A549 (cell line): ENCODE measurements around the gene SYT3. TPM values are rescaled to one million over a fixed set of nuclear protein-coding genes. Genes with fewer than 3 reads are reported as not detected.
"Not testable (repeated sequence)": the region's sequence is repeated elsewhere in the genome, so short reads cannot be mapped to it uniquely, and the experiment has no call there.

Experiments used
- ATAC-seq, 2 experiments: fragments of 200-7000 bp in 1 of 2; fragments of >200 bp in 1 of 2; cut with Nextera tagmentation in 1 of 2; cut with Tn5 transposase in 1 of 2; 3 replicates each; pipeline versions ENCODE4 v1.8.0 to v1.9.1; 2018 to 2020; ENCODE audit warnings: mild to moderate bottlenecking in 1 of 2, moderate library complexity in 1 of 2
- CTCF ChIA-PET: fragments of 300-600 bp; sonication (Branson Sonifier 250); formaldehyde crosslinking; extraction: SDS; loops from one replicate; lab custom pipeline; 2021; ENCODE audit warnings: antibody characterized with exemption, inconsistent platforms; lab: Yijun Ruan, JAX
- POLR2A ChIA-PET: fragments of 350-600 bp; formaldehyde crosslinking; extraction: SDS; loops from one replicate; lab custom pipeline; 2021; ENCODE audit warnings: antibody characterized with exemption, inconsistent platforms; lab: Yijun Ruan, JAX
- DNase-seq, 2 experiments: peaks; one replicate each; pipeline versions ENCODE4 v3.0.0 to v3.0.0-alpha.2; 2011 to 2016; ENCODE audit warnings: low read depth in 1 of 2, low spot score in 1 of 2
- FAIRE-seq: peaks from 2 replicates; lab custom pipeline; 2011; peaks lifted over from hg19 to GRCh38; lab: Jason Lieb, UNC
- H3K27ac ChIP-seq, 2 experiments: fragments of >200 bp; sonication (Bioruptor Twin); formaldehyde crosslinking; 3 replicates each; pipeline ENCODE4 v1.5.1; 2016 to 2017
- H3K4me1 ChIP-seq: fragments of >200 bp; sonication (Bioruptor Twin); formaldehyde crosslinking; 3 replicates; pipeline ENCODE4 v1.6.1; 2016
- H3K4me2 ChIP-seq: fragments of >200 bp; sonication (Bioruptor Twin); formaldehyde crosslinking; 3 replicates; pipeline ENCODE4 v1.6.1; 2016
- H3K4me3 ChIP-seq: fragments of >200 bp; sonication (Bioruptor Twin); formaldehyde crosslinking; 3 replicates; pipeline ENCODE4 v1.5.1; 2016
- H3K9me3 ChIP-seq: fragments of >200 bp; sonication (Bioruptor Twin); formaldehyde crosslinking; 3 replicates; pipeline ENCODE4 v1.6.1; 2016
- BCL3 ChIP-seq: fragments of >200 bp; sonication (Bioruptor Twin); formaldehyde crosslinking; IDR thresholded peaks from 3 replicates; pipeline ENCODE4 v1.6.1; 2016
- CEBPB ChIP-seq, 2 experiments: fragments of >200 bp in 1 of 2; sonication (Bioruptor Twin) in 1 of 2; formaldehyde crosslinking in 1 of 2; IDR thresholded peaks; 2 replicates each; pipeline ENCODE4 v1.6.1; 2012 to 2016
- CHD2 ChIP-seq: fragments of 150-350 bp; IDR thresholded peaks from 2 replicates; pipeline ENCODE4 v1.6.1; 2014; ENCODE audit warnings: low read length; ENCODE audit not compliant: partially characterized antibody
- EHF ChIP-seq: fragments of 250-450 bp; sonication (Bioruptor Pico); IDR thresholded peaks from 2 replicates; pipeline ENCODE4 v1.5.0; 2020; ENCODE audit warnings: mild to moderate bottlenecking
- EHMT2 ChIP-seq: fragments of 200-600 bp; sonication (generic); IDR thresholded peaks from 2 replicates; pipeline ENCODE4 v1.6.1; 2016; ENCODE audit warnings: antibody characterized with exemption, low read depth, mild to moderate bottlenecking, moderate library complexity
- FOSL2 ChIP-seq, 2 experiments: fragments of 450-650 bp in 1 of 2; fragments of >200 bp in 1 of 2; sonication (Bioruptor Twin) in 1 of 2; formaldehyde crosslinking; IDR thresholded peaks; 2 replicates each; pipeline versions ENCODE4 v1.5.0 to v1.6.1; 2016 to 2020; ENCODE audit warnings: mild to moderate bottlenecking in 1 of 2, moderate library complexity in 1 of 2
- HDAC2 ChIP-seq: fragments of 200-600 bp; sonication (generic); IDR thresholded peaks from 2 replicates; pipeline ENCODE4 v1.6.1; 2016
- HOXB5 ChIP-seq: fragments of 250-450 bp; sonication (Bioruptor Pico); IDR thresholded peaks from 2 replicates; pipeline ENCODE4 v1.5.0; 2020; ENCODE audit warnings: mild to moderate bottlenecking, moderate library complexity
- JUNB ChIP-seq: fragments of >200 bp; sonication (Bioruptor Twin); formaldehyde crosslinking; IDR thresholded peaks from 2 replicates; pipeline ENCODE4 v1.6.1; 2016
- MAX ChIP-seq: IDR thresholded peaks from 2 replicates; pipeline ENCODE4 v1.6.1; 2012
- NR3C1 ChIP-seq: fragments of >200 bp; sonication (Bioruptor Twin); formaldehyde crosslinking; IDR thresholded peaks from 3 replicates; pipeline ENCODE4 v1.6.1; 2017
- RFX5 ChIP-seq: fragments of 450-650 bp; IDR thresholded peaks from 2 replicates; pipeline ENCODE4 v1.7.1; 2014; ENCODE audit warnings: antibody characterized with exemption, mild to moderate bottlenecking, moderate library complexity
- ZFP36 ChIP-seq: fragments of 450-650 bp; IDR thresholded peaks from 2 replicates; pipeline ENCODE4 v1.6.1; 2014; ENCODE audit warnings: borderline replicate concordance; ENCODE audit not compliant: partially characterized antibody
- ZSCAN20 ChIP-seq: fragments of 250-450 bp; sonication (Bioruptor Pico); IDR thresholded peaks from 2 replicates; pipeline ENCODE4 v1.8.0; 2022; ENCODE audit warnings: mild to moderate bottlenecking, moderate library complexity
- WGBS: methylation state at CpG from one replicate; pipeline ENCODE4 v1.1.6; 2017; ENCODE audit errors: missing lambda C conversion rate; 5-methylcytosine and 5-hydroxymethylcytosine counted together
- polyA plus RNA-seq, 4 experiments: library from polyadenylated mRNA; depleted of rRNA in 3 of 4; stranded (reverse); fragments of >200 nt; fragmentation: RNase III in 1 of 4; extraction: RNeasy Plus Mini Kit Qiagen cat#74134 plus additional on column Dnase treatment in 1 of 4; gene quantifications; 2 replicates in 3 of 4; 3 replicates in 1 of 4; pipeline ENCODE4 v1.2.3, GENCODE V29; 2011 to 2017
- TF ChIP-seq, protein P1 (sequence below): fragments of 200-600 bp; sonication (generic); IDR thresholded peaks from 2 replicates; pipeline ENCODE4 v1.6.1; 2016; ENCODE audit warnings: antibody characterized with exemption, mild to moderate bottlenecking, moderate library complexity

The SYT3 gene
- polyA plus RNA-seq, 2 of the 4 experiments (the other 2 are of a cell fraction), result 0.25 to 1.1 TPM

DNA sequence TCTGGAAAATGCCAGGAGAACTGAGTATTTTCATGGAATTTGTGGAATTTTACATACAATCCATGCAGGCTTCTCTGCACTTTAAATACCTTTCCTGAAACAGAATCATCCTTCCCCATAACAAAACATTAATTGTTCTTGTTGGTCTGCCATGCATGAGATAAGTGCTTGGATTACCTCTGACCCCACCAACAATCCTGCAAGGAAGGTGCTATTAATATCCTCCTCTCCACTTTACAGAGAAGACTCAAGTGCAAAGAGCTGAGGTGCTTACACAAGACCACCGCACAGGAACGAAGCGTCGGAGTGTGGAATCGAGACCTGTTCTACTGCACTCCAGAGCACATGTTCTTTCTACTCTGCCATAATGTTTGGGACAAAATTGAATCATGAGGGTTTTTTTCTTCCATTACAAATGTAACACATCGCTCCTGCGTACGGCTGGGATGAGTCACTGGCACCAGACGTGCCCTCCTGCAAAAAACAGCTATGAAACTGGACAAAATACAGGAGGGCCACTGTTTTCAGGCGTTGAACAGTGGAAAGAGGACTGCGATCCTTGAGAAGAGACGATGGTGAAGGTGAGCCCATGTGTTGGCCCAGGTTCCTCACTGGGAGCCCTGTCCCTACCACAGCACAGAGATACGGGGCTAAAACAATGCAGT lies 58.6 kb downstream of the SYT3 start:
- DNase-seq (no peak), FAIRE-seq (no peak), ATAC-seq (no peak)
- CTCF ChIA-PET, result interaction anchor here (0.6 to 1.6 kb wide), 3 partner anchors 12 to 44 kb away, joined by 3 to 4 read pairs (median 4); no protein-coding TSS in a partner anchor
- no peak overlapping the region for H3K27ac ChIP-seq
- H3K9me3 ChIP-seq, result no peaks in the 10 kb centered on the region
- no peaks in the 10 kb centered on the region for H3K4me1 ChIP-seq
- H3K4me3 ChIP-seq, result no peak overlapping the region
- 70% methylated on average over 13 of the region's 13 CpGs for WGBS
- H3K4me2 ChIP-seq, result no peak overlapping the region
- POLR2A ChIA-PET, result no interaction called here
- TF ChIP-seq RFX5 (no peak), JUNB (no peak), HDAC2 (no peak), FOSL2 (IDR thresholded peaks at IDR 0.05) (no peak), FOSL2 (CRISPR knock-in tag; IDR thresholded peaks at IDR 0.05) (peak; percentile 20; the same call in 1 of the 2 replicates)
- TF ChIP-seq, protein P1, sequence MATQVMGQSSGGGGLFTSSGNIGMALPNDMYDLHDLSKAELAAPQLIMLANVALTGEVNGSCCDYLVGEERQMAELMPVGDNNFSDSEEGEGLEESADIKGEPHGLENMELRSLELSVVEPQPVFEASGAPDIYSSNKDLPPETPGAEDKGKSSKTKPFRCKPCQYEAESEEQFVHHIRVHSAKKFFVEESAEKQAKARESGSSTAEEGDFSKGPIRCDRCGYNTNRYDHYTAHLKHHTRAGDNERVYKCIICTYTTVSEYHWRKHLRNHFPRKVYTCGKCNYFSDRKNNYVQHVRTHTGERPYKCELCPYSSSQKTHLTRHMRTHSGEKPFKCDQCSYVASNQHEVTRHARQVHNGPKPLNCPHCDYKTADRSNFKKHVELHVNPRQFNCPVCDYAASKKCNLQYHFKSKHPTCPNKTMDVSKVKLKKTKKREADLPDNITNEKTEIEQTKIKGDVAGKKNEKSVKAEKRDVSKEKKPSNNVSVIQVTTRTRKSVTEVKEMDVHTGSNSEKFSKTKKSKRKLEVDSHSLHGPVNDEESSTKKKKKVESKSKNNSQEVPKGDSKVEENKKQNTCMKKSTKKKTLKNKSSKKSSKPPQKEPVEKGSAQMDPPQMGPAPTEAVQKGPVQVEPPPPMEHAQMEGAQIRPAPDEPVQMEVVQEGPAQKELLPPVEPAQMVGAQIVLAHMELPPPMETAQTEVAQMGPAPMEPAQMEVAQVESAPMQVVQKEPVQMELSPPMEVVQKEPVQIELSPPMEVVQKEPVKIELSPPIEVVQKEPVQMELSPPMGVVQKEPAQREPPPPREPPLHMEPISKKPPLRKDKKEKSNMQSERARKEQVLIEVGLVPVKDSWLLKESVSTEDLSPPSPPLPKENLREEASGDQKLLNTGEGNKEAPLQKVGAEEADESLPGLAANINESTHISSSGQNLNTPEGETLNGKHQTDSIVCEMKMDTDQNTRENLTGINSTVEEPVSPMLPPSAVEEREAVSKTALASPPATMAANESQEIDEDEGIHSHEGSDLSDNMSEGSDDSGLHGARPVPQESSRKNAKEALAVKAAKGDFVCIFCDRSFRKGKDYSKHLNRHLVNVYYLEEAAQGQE, result no peak

DNA sequence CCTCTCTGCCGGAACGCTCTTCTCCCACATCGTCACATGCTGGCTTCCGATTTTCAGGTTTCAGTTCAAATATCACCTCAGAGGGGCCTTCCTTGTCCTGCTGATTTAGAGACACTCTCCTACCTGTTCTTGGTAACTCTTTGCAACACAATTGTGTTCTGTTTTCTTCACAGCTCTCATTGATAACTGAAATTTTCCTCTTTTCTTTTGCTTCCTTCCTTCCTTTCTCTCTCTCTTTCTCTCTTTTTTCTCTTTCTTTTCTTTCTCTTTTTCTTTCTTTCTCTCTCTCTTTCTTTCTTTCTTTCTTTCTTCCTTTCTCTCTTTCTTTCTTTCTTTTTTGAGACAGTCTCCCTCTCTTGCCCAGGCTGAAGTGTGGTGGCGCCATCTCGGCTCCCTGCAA lies 59.4 kb downstream of the SYT3 start:
- H3K9me3 ChIP-seq, result no peaks in the 10 kb centered on the region
- FAIRE-seq (no peak), ATAC-seq (no peak)
- no peaks in the 10 kb centered on the region for H3K4me1 ChIP-seq
- no peak for TF ChIP-seq ZFP36
- no peak for TF ChIP-seq NR3C1
- TF ChIP-seq MAX, result no peak
- no peak for TF ChIP-seq ZSCAN20 (CRISPR knock-in tag)
- TF ChIP-seq CEBPB (IDR thresholded peaks at IDR 0.05), result no peak
- TF ChIP-seq EHF (CRISPR knock-in tag), result no peak
- no peak for TF ChIP-seq EHMT2
- TF ChIP-seq CHD2, result no peak
- TF ChIP-seq HDAC2, result no peak
- TF ChIP-seq HOXB5 (CRISPR knock-in tag), result no peak
- no peak for TF ChIP-seq BCL3
- TF ChIP-seq, all 56 proteins: peak for 0
- no peak for DNase-seq
- ChIA-PET POLR2A (no interaction called here), CTCF (interaction anchor here (1.3 to 1.6 kb wide), 2 partner anchors 24 to 43 kb away, joined by 4 to 11 read pairs; no protein-coding TSS in a partner anchor)
- Histone ChIP-seq H3K4me3 (no peak overlapping the region), H3K4me2 (no peak overlapping the region), H3K27ac (no peak overlapping the region)
- 80% methylated on average over 6 of the region's 6 CpGs for WGBS

- DNase-seq, ATAC-seq, H3K4me1 ChIP-seq, H3K9me3 ChIP-seq, H3K4me3 ChIP-seq, POLR2A ChIA-PET, H3K4me2 ChIP-seq, H3K27ac ChIP-seq, FAIRE-seq: not testable (repeated sequence)
- WGBS, result 27% methylated on average over 3 of the region's 3 CpGs
- CTCF ChIA-PET, result interaction anchor here (8.4 kb wide), 1 partner anchor 19 kb away, joined by 98 read pairs; no protein-coding TSS in a partner anchor
These were observed 62.9 kb downstream of the SYT3 start for GRCh38 chr19:50576769-50577168.
